Epithelial cell of proximal tubule (primary cell): ENCODE data around the gene SPRED1. TPM values are rescaled to one million over a fixed set of nuclear protein-coding genes. Genes with fewer than 3 reads are reported as not detected.

ENCODE experiments used
- DNase-seq: peaks from one replicate; pipeline ENCODE4 v3.0.0-alpha.2; 2011; ENCODE audit warnings: low read depth
- H3K4me3 ChIP-seq: 2 replicates; pipeline ENCODE4 v1.5.1; 2011; ENCODE audit warnings: low read depth, mild to moderate bottlenecking, low read length
- total RNA-seq: library from RNA; depleted of rRNA; stranded (reverse); fragments of >200 nt; gene quantifications from 2 replicates; pipeline ENCODE4 v1.2.3, GENCODE V29; 2015
- TF ChIP-seq, protein P1 (sequence below): conservative IDR thresholded peaks from 2 replicates; pipeline ENCODE4 v1.5.1; 2012; ENCODE audit warnings: low read depth, mild to moderate bottlenecking, low read length

Gene SPRED1
- total RNA-seq, 1 donor from 2014 or later: 12.3 TPM

- no peak overlapping the region for H3K4me3 ChIP-seq
- no peak for DNase-seq
- TF ChIP-seq, protein P1, sequence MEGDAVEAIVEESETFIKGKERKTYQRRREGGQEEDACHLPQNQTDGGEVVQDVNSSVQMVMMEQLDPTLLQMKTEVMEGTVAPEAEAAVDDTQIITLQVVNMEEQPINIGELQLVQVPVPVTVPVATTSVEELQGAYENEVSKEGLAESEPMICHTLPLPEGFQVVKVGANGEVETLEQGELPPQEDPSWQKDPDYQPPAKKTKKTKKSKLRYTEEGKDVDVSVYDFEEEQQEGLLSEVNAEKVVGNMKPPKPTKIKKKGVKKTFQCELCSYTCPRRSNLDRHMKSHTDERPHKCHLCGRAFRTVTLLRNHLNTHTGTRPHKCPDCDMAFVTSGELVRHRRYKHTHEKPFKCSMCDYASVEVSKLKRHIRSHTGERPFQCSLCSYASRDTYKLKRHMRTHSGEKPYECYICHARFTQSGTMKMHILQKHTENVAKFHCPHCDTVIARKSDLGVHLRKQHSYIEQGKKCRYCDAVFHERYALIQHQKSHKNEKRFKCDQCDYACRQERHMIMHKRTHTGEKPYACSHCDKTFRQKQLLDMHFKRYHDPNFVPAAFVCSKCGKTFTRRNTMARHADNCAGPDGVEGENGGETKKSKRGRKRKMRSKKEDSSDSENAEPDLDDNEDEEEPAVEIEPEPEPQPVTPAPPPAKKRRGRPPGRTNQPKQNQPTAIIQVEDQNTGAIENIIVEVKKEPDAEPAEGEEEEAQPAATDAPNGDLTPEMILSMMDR: no peak
Observed at GRCh38 chr15:38212729-38213351, 39.8 kb upstream of the SPRED1 start.

GRCh38 chr15:38213356-38213755 lies 39.3 kb upstream of the SPRED1 start:
- DNase-seq: no peak
- TF ChIP-seq, protein P1: no peak
- no peak overlapping the region for H3K4me3 ChIP-seq

DNA sequence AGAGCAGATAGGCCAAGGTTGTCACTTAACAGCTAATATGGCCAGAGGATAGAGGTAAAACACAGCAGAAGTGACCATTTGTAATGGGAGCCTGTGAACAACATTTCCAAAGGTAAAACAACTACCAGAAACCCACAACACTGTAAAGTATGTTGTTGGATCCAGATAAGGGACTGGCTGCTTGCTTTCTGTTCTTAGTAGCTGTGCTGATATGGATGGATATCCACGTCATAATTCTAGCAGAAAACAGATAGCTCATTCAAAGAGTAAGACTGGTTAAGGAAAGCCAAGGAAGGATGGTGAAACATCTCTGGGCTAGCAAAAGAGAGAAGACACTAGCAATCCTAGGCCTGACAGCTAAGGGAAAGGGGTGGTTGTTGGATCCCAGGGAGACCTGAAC lies 36.9 kb upstream of the SPRED1 start:
- DNase-seq: no peak
- TF ChIP-seq, protein P1: no peak
- no peak overlapping the region for H3K4me3 ChIP-seq

GRCh38 chr15:38216763-38217162 lies 35.9 kb upstream of the SPRED1 start:
- TF ChIP-seq, protein P1: no peak
- no peak for DNase-seq
- no peak overlapping the region for H3K4me3 ChIP-seq

DNA sequence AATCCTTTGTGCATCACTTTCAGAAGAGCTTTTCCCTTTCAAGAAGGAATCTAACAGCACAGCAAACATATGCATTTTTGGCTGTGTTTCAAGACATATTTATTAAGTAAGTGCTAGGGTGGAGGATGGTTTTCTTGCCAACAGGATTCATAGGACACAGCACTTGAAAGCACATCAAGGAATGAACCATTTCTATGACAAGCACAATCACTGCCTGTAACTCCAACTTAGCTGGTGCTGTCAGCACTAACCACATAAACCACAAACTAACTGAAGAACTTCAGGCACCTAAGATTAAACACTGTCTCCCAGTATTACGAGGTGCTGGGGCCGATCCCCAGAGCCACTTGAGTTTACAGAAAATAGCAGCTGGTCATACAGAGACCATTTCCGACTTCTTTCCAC lies 35.4 kb upstream of the SPRED1 start:
- TF ChIP-seq, protein P1: no peak
- DNase-seq: no peak
- no peak overlapping the region for H3K4me3 ChIP-seq

GRCh38 chr15:38217788-38218609 lies 34.6 kb upstream of the SPRED1 start:
- TF ChIP-seq, protein P1: no peak
- no peak for DNase-seq
- H3K4me3 ChIP-seq: no peak overlapping the region
